ENCODE data around the gene FOXF2. TPM values are rescaled to one million over a fixed set of nuclear protein-coding genes. Genes with fewer than 3 reads are reported as not detected.
"Not testable (repeated sequence)": the region's sequence is repeated elsewhere in the genome, so short reads cannot be mapped to it uniquely, and the experiment has no call there.

FOXF2 gene
- total RNA-seq, 1 donor from 2014 or later, result 0.30 TPM

DNA sequence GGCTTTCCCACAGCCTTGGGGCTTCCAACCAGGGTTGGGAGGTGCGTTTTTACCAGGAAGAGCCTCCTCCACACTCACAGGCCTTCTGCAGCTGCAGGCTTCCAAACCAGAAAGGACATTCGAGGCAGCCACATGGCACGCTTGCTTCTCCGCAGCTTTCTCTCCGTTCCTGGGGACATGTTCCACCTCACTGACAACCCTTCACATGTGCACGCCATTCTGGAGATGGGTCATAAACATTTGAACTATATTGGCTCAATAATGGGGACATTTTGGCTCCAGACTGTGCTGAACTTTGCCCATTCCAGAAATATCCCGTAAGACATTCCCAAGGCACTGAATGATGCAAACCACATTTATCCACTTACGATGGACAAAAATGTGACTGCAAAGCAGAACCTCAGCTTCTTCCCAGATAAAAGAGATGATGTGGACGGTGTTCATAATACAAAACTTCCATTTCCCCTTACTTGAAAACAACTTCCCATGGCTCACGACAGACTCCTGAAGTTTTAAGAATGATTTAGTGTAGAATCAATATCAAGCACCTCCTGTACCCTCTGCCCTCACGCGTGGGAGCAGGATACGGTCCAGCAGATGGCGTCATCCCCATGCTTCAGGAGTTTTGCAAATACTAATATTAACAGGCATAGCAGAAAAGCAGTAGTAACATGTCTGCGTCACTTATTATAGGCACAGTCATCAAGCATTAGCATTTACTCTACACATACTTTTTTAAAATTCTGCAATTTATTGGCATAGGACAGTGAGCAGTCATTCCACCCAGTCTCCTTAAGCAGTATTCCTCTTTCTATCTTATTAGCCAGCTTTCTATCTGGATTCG lies 25.4 kb upstream of the FOXF2 start:
- TF ChIP-seq, protein P1, sequence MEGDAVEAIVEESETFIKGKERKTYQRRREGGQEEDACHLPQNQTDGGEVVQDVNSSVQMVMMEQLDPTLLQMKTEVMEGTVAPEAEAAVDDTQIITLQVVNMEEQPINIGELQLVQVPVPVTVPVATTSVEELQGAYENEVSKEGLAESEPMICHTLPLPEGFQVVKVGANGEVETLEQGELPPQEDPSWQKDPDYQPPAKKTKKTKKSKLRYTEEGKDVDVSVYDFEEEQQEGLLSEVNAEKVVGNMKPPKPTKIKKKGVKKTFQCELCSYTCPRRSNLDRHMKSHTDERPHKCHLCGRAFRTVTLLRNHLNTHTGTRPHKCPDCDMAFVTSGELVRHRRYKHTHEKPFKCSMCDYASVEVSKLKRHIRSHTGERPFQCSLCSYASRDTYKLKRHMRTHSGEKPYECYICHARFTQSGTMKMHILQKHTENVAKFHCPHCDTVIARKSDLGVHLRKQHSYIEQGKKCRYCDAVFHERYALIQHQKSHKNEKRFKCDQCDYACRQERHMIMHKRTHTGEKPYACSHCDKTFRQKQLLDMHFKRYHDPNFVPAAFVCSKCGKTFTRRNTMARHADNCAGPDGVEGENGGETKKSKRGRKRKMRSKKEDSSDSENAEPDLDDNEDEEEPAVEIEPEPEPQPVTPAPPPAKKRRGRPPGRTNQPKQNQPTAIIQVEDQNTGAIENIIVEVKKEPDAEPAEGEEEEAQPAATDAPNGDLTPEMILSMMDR (IDR thresholded peaks at IDR 0.05; ENCODE audit: borderline replicate concordance), result peak; percentile 32
- Histone ChIP-seq H3K27me3 (ENCODE audit: low read depth) (peaks cover 87% of the 10 kb centered on the region), H3K4me3 (no peak overlapping the region), H3K4me1 (peaks cover 2% of the 10 kb centered on the region), H3K36me3 (no peaks in the 10 kb centered on the region), H3K27ac (replicated peaks) (peak overlapping the region; percentile 40), H3K9me3 (replicated peaks) (no peaks in the 10 kb centered on the region)
- DNase-seq, result peak; percentile 41
- intact Hi-C loops (cut with micrococcal nuclease), result no loop called here

DNA sequence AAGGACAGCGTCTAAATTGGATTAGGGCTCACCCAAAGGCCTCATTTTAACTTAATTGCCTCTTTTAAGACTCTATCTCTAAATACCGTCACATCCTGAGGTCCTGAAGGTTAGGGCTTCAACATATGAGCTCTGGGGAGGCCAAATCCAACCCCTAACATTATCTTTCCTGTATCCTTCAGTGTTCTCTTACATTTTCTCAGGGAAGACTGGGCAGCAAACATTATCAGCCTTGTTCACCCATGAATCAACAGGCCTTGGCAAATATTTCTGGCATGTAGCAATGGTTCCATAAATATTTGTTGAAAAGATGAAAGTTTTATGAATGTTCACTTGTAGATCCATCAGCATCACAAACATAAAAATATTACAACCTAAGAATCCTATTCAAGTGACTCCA lies 24.6 kb upstream of the FOXF2 start:
- Histone ChIP-seq H3K27me3 (ENCODE audit: low read depth) (peaks cover 90% of the 10 kb centered on the region), H3K27ac (replicated peaks) (no peak overlapping the region), H3K9me3 (replicated peaks) (no peaks in the 10 kb centered on the region), H3K36me3 (no peaks in the 10 kb centered on the region), H3K4me1 (peaks cover 2% of the 10 kb centered on the region), H3K4me3 (no peak overlapping the region)
- TF ChIP-seq, protein P1 (IDR thresholded peaks at IDR 0.05; ENCODE audit: borderline replicate concordance), result no peak
- intact Hi-C loops (cut with micrococcal nuclease), result no loop called here
- DNase-seq, result no peak

DNA sequence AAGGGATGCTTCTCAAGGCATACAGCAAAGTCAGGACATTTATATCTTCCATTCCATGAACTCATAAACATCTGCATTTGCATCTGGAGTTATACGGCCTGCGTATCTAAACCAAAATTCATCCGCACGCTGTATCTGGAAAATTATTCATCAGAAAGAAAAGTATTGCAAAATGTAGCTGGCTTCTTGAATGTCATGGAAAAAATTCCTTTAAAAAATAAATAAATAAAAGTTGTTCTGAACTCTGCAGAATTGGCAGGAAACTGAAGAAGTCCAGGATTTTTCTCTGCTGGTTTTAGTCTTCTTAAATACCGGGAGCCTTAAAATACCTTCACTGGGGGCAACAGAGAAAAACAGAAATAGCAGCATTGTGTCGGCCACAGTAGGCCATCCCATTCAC lies 23.7 kb upstream of the FOXF2 start:
- Histone ChIP-seq H3K27me3 (ENCODE audit: low read depth) (peaks cover 90% of the 10 kb centered on the region), H3K4me3 (no peak overlapping the region), H3K36me3 (no peaks in the 10 kb centered on the region), H3K27ac (replicated peaks) (no peak overlapping the region), H3K9me3 (replicated peaks) (peaks cover 5% of the 10 kb centered on the region), H3K4me1 (peaks cover 2% of the 10 kb centered on the region)
- intact Hi-C loops (cut with micrococcal nuclease), result no loop called here
- DNase-seq, result no peak
- TF ChIP-seq, protein P1 (IDR thresholded peaks at IDR 0.05; ENCODE audit: borderline replicate concordance), result no peak

DNA sequence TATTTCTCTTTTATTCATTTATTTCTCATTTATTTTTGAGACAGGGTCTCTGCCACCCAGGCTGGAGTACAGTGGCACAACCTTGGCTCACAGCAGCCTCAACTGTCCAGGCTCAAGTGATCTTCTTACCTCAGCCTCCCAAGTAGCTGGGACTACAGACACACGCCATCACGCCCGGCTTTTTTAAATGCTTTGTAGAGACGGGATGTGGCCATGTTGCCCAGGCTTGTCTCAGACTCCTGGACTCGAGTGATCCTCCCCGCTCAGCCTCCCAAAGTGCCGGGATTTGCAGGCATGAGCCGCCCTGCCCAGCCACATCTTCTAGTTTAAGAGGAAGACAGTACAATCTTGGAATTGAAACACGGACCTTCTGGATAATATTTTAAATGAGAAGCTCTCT lies 21.6 kb upstream of the FOXF2 start:
- Histone ChIP-seq H3K4me1 (peaks cover 2% of the 10 kb centered on the region), H3K36me3 (no peaks in the 10 kb centered on the region), H3K4me3 (no peak overlapping the region), H3K27me3 (ENCODE audit: low read depth) (peaks cover 88% of the 10 kb centered on the region), H3K9me3 (replicated peaks) (peaks cover 17% of the 10 kb centered on the region), H3K27ac (replicated peaks) (no peak overlapping the region)
- TF ChIP-seq, protein P1 (IDR thresholded peaks at IDR 0.05; ENCODE audit: borderline replicate concordance), result no peak
- intact Hi-C loops (cut with micrococcal nuclease), result no loop called here
- DNase-seq, result no peak

DNA sequence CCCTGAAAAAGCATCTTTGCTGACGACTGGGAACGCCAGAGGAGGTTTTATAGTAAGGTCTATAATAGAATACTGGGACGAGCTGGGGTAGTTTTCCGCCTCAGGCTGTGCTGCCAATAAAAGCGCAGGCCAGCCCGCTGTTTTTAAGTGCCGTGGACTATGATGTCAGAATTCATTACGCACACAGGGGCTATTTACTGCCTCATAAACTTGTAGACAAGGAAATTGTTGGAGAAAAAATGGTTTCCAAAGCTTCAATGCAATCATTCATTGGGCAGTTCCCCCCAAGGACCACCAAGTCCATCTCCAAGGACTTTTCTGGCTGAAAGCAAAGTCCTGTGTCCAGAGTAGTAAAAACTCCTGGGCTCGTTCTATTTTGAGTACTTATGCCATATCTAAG lies 20.4 kb upstream of the FOXF2 start:
- Histone ChIP-seq H3K4me1 (peaks cover 2% of the 10 kb centered on the region), H3K27me3 (ENCODE audit: low read depth) (peaks cover 88% of the 10 kb centered on the region), H3K36me3 (no peaks in the 10 kb centered on the region)

DNA sequence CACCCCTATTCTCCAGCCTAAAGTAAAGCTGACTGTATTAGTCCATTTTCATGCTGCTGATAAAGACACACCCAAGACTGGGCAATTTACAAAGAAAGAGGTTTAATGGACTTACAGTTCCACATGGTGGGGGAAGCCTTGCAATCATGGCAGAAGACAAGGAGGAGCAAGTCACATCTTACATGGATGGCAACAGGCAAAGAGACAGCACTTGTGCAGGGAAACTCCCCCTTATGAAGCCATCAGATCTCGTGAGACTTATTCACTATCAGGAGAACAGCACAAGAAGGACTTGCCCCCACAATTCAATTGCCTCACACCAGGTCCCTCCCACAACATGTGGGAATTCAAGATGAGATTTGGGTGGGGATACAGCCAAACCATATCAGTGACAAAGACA lies 19.7 kb upstream of the FOXF2 start:
- H3K27ac ChIP-seq (replicated peaks); H3K36me3 ChIP-seq; DNase-seq; intact Hi-C loops (cut with micrococcal nuclease); H3K4me3 ChIP-seq; H3K4me1 ChIP-seq: not testable (repeated sequence)
- Histone ChIP-seq H3K9me3 (replicated peaks) (peaks cover 20% of the 10 kb centered on the region), H3K27me3 (ENCODE audit: low read depth) (peaks cover 88% of the 10 kb centered on the region)

More for the DNA sequence above, 20.4 kb upstream of the FOXF2 start:
- Histone ChIP-seq H3K27ac (replicated peaks) (no peak overlapping the region), H3K9me3 (replicated peaks) (peaks cover 20% of the 10 kb centered on the region), H3K4me3 (no peak overlapping the region)
- TF ChIP-seq, protein P1 (IDR thresholded peaks at IDR 0.05; ENCODE audit: borderline replicate concordance), result no peak
- intact Hi-C loops (cut with micrococcal nuclease), result no loop called here
- DNase-seq, result no peak
